A549 (cell line): ENCODE data around the gene PTGER2.

Source experiments
- CBX8 ChIP-seq: fragments of 200-600 bp; sonication (generic); IDR thresholded peaks from 2 replicates; pipeline ENCODE4 v1.6.1; 2016
- CEBPB ChIP-seq, 2 experiments: fragments of >200 bp in 1 of 2; sonication (Bioruptor Twin) in 1 of 2; formaldehyde crosslinking in 1 of 2; IDR thresholded peaks; 2 replicates each; pipeline ENCODE4 v1.6.1; 2012 to 2016
- CHD2 ChIP-seq: fragments of 150-350 bp; IDR thresholded peaks from 2 replicates; pipeline ENCODE4 v1.6.1; 2014; ENCODE audit warnings: low read length; ENCODE audit not compliant: partially characterized antibody
- CTCF ChIP-seq: fragments of >200 bp; sonication (Bioruptor Twin); formaldehyde crosslinking; IDR thresholded peaks from 3 replicates; pipeline ENCODE4 v1.5.1; 2016
- EHMT2 ChIP-seq: fragments of 200-600 bp; sonication (generic); IDR thresholded peaks from 2 replicates; pipeline ENCODE4 v1.6.1; 2016; ENCODE audit warnings: antibody characterized with exemption, low read depth, mild to moderate bottlenecking, moderate library complexity
- EP300 ChIP-seq, 2 experiments: fragments of >200 bp; sonication (Bioruptor Twin); formaldehyde crosslinking; IDR thresholded peaks; 2 replicates in 1 of 2; 3 replicates in 1 of 2; pipeline ENCODE4 v1.6.1; 2016 to 2017
- HES2 ChIP-seq: fragments of >200 bp; sonication (Bioruptor Twin); formaldehyde crosslinking; IDR thresholded peaks from 2 replicates; pipeline ENCODE4 v1.6.1; 2016
- JUN ChIP-seq, 2 experiments: fragments of >200 bp; sonication (Bioruptor Twin); formaldehyde crosslinking; IDR thresholded peaks; 2 replicates in 1 of 2; 3 replicates in 1 of 2; pipeline ENCODE4 v1.6.1; 2016 to 2017
- MAZ ChIP-seq: fragments of 150-350 bp; IDR thresholded peaks from 2 replicates; pipeline ENCODE4 v1.6.1; 2014; ENCODE audit warnings: antibody characterized with exemption, low read depth, low read length, borderline replicate concordance
- MYC ChIP-seq: IDR thresholded peaks from 2 replicates; pipeline ENCODE4 v1.6.1; 2012; ENCODE audit warnings: mild to moderate bottlenecking, inconsistent platforms, low read length, improper control_type of control experiment, borderline replicate concordance
- POLR2A ChIP-seq: IDR thresholded peaks from 2 replicates; pipeline ENCODE4 v1.6.1; 2012; ENCODE audit warnings: mild to moderate bottlenecking, low read length
- POLR2AphosphoS2 ChIP-seq: conservative IDR thresholded peaks from 2 replicates; pipeline ENCODE4 v1.6.1; 2012; ENCODE audit warnings: low read length, improper control_type of control experiment, inconsistent platforms
- RCOR1 ChIP-seq: fragments of 150-350 bp; IDR thresholded peaks from 2 replicates; pipeline ENCODE4 v1.6.1; 2014; ENCODE audit warnings: antibody characterized with exemption, low read length, low read depth
- TP53 ChIP-seq: fragments of 250-450 bp; sonication (Bioruptor Pico); IDR thresholded peaks from 2 replicates; pipeline ENCODE4 v1.5.0; 2021; ENCODE audit warnings: mild to moderate bottlenecking, moderate library complexity

DNA sequence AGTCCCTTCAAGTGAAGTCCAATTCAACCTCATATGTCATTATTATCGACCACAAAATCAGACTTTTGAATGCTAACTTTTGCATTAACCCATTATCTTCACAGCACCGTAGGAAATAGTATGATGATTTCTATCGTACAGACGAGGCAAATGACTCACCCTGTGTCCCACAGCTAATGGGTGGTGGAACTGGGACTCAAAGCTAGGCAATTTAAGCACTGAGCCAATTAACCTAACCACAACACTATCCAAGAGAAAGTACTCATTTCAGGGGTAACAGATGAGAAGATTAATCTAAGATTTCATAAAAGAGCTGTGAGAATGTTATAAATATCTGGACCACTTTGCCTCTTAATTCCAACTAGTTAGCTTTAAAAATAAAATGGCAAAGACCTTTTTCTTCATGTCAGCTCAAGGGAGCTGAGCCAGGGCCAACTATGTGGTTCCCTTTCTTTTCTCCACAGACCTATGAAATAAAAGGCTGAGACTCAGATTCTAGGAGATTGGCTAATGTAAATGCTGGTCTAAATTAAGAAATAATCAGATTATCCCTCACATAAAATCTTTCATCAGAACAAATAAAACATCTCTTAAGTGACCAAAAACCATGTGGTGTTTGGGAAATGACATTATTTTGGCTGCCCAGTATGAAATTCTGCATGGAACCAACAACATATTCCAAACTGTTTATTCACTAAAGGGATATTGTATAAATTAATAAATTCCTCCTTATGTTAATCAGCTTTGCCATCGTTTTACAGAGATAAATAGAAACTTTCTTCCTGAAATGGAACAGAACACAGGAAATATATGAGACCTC lies 4.9 kb downstream of the PTGER2 start:
- TF ChIP-seq CTCF (no peak), CHD2 (no peak), EHMT2 (no peak), EP300 (IDR thresholded peaks at IDR 0.05) (no peak), JUN (IDR thresholded peaks at IDR 0.05) (no peak), HES2 (no peak), POLR2A (no peak), MAZ (no peak), MYC (no peak), RCOR1 (no peak), CBX8 (no peak), CEBPB (IDR thresholded peaks at IDR 0.05) (no peak), POLR2AphosphoS2 (no peak), TP53 (no peak)
